SW480 (cell line): ENCODE data around the gene MARS1.
"Not testable (repeated sequence)": the region's sequence is repeated elsewhere in the genome, so short reads cannot be mapped to it uniquely, and the experiment has no call there.

ENCODE experiments used
- DNase-seq: peaks from one replicate; pipeline ENCODE4 v3.0.0-alpha.2; 2016; ENCODE audit warnings: low spot score

MARS1 gene

DNA sequence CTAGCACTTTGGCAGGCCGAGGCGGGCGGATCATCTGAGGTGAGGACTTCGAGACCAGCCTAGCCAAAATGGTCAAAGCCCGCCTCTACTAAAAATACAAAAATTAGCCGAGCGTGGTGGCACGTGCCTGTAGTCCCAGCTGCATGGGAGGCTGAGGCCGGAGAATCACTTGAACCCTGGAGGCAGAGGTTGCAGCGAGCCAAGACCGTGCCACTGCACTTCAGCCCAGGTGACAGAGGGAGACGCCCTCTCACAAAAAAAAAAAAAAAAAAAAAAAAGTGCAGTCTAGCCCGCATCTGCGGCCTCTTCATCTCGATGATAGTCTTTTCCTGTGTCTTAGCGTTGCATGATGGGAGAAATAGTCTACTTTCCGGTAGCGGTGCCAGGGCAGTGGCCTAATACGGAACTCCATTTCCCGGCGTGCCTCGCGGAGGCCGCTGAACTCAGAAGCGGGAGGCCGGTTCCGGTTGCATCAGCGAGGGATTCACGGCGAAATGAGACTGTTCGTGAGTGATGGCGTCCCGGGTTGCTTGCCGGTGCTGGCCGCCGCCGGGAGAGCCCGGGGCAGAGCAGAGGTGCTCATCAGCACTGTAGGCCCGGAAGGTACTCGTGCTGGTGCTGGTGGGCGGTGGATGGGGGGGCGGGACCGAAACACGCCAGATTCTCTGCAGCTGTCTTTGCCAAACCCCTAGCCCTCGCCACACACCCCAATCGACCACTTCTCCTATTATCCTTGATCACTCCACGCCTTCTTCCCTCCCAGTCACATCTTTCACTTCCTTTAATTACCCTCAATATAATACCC is at the start of gene MARS1:
Gene MARS1 (plus strand): TSS at position 472 of the 805 bp plus-strand sequence. CDS start 23 bp downstream, at position 495.
- DNase-seq: peak; percentile 99

DNA sequence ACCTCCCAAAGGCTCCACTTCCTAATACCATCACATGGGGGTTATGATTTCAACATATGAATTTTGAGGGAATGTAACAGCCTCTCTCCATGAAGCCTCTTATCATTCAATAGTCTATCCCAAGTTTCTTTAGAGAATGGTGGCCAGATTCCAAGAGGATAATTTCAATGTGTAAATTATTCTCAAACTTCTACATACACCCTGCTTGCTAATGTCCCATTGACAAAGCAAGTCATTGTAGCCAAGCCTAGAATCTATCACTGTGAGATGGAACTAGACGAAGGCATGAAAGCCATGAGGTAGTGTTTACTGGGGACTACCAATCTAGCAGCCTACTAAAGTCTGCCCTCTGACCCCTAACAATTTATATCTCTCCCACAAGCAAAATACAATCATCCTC is 49.5 kb upstream of the MARS1 start:
- no peak for DNase-seq

DNA sequence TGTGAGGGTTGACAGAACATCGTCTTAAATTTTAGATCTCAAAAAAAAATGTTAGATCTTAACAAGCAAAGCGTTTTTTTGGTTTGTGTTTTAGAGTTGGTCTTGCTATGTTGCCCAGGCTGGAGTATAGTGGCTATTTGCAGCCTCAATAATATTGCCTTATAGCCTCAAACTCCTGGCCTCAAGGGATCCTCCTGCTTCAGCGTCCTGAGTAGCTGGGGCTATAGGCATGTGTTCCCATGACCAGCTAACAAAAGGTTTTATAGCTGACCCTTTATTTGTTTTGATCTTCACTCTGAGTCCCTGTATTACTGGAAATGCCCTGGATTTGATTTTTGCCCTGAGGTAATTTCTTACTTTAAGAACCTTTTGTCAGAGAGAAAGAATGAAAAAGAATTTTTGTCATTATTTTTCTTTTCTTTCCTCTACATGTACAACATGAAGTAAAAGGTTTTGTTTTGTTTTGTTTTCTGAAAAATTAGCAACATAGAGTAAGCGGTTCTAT is 48.1 kb upstream of the MARS1 start:
- DNase-seq: no peak

DNA sequence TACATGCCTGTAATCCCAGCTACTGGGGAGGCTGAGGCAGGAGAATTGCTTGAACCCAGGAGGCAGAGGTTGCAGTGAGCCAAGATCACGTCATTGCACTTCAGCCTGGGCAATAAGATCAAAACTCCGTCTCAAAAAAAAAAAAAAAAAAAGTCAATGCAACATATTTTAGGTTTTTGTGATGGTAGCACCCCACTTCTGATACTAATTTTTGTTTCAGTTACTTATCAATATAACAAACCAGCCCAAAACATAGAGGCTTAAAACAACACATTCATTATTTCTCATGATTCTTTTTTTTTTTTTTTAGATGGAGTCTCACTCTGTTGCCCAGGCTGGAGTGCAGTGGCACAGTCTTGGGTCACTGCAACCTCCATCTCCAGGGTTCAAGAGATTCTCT is 46.5 kb upstream of the MARS1 start:
- not testable (repeated sequence) for DNase-seq

DNA sequence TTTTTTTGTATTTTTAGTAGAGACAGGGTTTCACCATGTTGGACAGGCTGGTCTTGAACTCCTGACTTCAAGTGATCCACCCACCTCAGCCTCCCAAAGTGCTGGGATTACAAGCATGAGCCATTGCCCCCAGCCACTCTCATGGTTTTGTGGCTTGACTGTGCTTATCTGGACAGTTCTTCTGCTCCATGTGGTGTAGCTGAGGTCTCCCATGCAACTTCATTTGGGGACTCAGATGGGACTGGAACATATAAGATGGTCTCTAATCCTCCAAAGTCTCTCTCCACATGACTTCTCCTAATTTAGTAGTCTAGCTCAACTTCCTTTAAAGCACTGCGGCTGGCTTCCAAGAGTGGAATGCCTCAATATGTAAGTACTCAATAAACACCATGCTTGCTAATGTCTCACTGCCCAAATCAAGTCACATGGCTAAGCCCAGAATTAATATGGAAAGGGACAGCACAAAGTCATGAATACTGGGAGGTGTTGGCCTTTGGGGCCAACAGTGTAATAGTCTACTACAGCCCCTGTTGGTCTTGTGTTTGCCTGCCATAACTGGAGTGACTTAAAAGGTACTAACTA is 45.9 kb upstream of the MARS1 start:
- no peak for DNase-seq

- not testable (repeated sequence) for DNase-seq
Observed at GRCh38 chr12:57444337-57444736, 43.5 kb upstream of the MARS1 start.

DNA sequence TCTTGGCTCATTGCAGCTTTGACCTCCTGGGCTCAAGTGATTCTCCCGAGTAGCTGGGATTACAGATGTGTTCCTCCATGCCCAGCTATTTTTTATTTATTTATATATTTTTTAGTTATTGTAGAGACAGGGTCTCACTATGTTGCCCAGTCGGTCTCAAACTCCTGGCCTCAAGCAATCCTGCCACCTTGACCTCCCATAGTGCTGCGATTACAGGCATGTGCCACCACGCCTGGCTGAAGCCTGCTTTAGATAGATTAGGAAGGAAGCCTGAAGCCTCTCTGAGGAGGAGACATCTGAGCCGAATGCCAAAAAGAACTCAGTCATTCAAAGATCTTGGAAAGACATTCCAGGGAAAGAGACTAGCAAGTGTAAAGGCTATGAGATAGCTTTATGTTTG is 43.1 kb upstream of the MARS1 start:
- DNase-seq: no peak

DNA sequence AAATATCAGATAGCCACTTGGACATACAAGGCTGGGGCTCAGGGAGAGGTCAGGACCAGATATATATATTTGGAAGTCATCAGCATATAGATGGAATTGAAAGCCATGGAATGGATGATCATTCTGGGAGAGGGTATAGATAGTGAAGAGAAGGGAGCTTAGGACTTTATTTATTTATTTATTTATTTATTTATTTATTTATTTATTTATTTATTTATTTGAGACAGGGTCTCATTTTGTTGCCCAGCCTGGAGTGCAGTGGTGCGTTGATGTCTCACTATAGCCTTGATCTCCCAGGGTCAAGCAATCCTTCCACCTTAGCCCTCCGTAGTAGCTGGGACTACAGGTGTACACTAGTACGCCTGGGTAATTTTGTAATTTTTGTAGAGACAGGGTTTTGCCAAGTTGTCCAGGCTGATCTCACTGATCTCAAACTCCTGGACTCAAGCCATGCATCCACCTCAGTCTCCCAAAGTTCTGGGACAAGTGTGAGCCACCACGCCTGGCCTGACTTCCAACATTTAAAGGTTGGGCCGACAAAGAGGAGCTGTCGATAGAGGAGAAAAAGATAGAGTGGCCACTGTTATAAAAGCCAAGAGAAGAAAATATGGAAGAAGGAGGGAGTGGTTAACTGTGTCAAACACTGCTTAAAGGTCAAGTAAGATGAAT is 41.4 kb upstream of the MARS1 start:
- DNase-seq: no peak

DNA sequence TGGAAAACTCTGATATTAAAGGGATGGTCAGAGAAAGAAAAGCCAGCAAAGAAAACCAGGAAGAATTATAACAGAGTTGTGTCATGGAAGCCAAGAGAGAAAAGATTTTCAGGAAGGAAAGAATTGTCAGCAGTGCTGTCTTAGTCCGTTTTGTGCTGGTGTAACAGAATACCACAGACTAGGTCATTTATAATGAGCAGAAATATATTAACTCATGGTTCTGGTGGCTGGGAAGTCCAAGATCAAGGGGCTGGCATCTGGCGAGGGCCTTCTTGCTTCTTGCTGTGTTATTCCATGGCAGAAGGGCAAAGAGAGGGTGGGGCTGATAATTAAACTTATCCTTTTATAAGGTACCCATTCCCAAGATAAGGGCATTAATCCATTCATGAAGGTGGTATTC is 39.2 kb upstream of the MARS1 start:
- DNase-seq: no peak

- DNase-seq: no peak
Observed at GRCh38 chr12:57449375-57449774, 38.5 kb upstream of the MARS1 start.

DNA sequence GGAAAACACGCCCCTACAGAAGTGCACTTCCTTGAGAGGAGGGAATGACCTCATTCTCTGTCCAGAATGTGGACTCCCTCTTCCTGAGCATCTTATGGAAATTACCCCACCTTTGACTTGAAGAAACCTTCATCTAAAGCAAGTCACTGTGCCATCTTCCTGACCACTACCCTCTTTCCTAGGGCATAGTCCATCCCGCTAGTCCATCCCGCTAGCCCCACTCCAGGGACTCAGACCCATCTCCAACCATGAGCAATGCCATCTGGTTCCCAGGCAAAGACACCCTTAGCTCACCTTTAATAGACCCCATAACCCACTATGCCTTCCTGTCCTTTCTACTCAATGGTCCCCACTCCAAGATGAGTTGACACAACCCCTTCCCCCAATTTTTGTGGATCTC is 37.8 kb upstream of the MARS1 start:
- no peak for DNase-seq

- DNase-seq: no peak
Observed at GRCh38 chr12:57451233-57451778, 36.6 kb upstream of the MARS1 start.

- DNase-seq: no peak
Observed at GRCh38 chr12:57452181-57452936, 35.5 kb upstream of the MARS1 start.

- DNase-seq: peak; percentile 70
Observed at GRCh38 chr12:57452937-57453509, 34.8 kb upstream of the MARS1 start.

DNA sequence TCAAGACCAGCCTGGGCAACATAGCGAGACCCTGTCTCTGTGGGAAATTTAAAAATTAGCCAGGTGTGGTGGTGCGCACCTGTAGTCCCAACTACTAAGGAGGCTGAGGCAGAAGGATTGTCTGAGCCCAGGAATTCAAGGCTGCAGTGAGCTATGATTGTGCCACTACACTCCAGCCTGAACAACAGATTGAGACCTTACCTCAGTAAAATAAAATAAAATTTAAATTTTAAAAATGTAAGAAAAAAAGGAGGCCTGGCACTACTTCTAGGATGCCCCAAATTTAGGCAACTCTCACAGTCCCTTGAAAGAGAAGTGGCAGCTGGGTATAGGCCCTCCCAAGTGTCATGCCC is 33.7 kb upstream of the MARS1 start:
- DNase-seq: no peak

GRCh38 chr12:57454566-57455373 is 33.1 kb upstream of the MARS1 start, which contains the start of gene INHBE:
TSS of gene INHBE (plus strand) at chr12:57455307. CDS start at chr12:57455537, 230 bp downstream.
- DNase-seq: peak; percentile 94

- peak; percentile 60 for DNase-seq
Observed at GRCh38 chr12:57455374-57456144, 32.3 kb upstream of the MARS1 start.

DNA sequence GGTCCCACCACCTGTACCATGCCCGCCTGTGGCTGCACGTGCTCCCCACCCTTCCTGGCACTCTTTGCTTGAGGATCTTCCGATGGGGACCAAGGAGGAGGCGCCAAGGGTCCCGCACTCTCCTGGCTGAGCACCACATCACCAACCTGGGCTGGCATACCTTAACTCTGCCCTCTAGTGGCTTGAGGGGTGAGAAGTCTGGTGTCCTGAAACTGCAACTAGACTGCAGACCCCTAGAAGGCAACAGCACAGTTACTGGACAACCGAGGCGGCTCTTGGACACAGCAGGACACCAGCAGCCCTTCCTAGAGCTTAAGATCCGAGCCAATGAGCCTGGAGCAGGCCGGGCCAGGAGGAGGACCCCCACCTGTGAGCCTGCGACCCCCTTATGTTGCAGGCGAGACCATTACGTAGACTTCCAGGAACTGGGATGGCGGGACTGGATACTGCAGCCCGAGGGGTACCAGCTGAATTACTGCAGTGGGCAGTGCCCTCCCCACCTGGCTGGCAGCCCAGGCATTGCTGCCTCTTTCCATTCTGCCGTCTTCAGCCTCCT is 31.6 kb upstream of the MARS1 start:
- DNase-seq: peak; percentile 84

DNA sequence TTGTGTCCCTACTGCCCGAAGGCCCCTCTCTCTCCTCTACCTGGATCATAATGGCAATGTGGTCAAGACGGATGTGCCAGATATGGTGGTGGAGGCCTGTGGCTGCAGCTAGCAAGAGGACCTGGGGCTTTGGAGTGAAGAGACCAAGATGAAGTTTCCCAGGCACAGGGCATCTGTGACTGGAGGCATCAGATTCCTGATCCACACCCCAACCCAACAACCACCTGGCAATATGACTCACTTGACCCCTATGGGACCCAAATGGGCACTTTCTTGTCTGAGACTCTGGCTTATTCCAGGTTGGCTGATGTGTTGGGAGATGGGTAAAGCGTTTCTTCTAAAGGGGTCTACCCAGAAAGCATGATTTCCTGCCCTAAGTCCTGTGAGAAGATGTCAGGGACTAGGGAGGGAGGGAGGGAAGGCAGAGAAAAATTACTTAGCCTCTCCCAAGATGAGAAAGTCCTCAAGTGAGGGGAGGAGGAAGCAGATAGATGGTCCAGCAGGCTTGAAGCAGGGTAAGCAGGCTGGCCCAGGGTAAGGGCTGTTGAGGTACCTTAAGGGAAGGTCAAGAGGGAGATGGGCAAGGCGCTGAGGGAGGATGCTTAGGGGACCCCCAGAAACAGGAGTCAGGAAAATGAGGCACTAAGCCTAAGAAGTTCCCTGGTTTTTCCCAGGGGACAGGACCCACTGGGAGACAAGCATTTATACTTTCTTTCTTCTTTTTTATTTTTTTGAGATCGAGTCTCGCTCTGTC is 31.0 kb upstream of the MARS1 start:
- DNase-seq: peak; percentile 53
